IPS DF 4.7 (cell line): ENCODE measurements around the gene ESPNL.

Source experiments
- DNase-seq: peaks from one replicate; pipeline ENCODE4 v3.0.0-alpha.2; 2013; ENCODE audit warnings: low spot score; ENCODE audit errors: extremely low read depth

Gene ESPNL

DNA sequence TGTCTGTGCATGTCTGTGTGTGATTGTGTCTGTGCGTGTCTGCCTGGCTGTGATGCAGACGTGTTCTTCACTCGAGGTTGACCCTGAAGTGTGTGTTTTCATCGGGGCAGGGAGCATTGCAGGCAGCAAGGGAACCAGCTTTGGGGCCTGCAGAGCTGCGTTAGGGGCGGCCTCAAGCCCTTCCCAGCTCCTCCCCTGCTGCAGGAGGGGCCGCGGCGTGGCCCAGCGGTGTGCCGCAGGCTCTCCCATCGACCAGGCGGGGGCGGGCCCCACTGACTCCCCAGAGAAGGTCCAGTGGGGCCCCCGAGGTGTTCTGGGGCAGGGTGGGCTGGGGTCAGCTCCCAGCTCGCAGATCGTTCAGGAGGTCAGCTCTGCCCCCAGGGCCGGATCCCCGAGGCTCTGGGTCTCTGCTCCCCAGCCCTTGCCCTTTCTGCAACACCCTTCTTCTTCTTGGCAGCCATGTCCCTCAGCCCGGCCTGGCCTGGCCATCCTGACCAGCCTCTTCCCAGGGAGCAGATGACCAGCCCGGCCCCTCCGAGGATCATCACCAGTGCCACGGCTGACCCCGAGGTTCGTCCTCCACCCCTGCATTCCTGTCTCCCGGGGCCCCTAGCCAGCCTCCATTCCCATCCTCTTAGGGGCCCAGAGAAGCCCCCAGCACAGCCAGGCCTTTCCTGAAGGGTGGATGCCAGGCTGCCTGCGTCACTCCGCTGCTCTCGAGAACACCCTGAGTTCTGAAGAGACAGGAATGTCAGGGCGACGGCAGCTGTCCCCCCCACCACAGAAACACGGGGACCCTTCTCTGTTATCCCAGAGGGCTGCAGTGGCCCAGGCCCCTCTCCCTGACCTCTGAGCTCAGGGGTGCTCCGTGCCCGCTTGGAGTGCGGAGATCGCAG, 27.3 kb downstream of the ESPNL start:
- no peak for DNase-seq

DNA sequence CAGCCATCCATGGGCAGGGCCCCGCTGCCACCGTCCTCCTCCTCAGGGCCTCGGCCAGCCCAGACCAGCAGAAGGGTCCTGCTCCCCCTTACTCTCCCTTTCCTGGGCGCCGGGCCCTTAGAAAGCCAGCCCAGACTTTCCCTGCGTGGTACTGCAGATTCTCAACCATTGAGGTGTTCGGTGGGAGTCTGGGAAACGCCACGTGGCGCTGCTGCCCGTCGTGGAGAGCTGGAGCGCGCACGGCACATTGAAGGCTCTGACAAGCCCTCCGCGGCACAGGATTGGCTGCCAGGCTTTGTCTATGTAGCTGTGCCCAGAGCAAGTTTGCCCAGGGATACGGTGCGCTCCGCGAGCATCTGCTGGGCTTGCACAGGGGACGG, 27.9 kb downstream of the ESPNL start:
- no peak for DNase-seq

DNA sequence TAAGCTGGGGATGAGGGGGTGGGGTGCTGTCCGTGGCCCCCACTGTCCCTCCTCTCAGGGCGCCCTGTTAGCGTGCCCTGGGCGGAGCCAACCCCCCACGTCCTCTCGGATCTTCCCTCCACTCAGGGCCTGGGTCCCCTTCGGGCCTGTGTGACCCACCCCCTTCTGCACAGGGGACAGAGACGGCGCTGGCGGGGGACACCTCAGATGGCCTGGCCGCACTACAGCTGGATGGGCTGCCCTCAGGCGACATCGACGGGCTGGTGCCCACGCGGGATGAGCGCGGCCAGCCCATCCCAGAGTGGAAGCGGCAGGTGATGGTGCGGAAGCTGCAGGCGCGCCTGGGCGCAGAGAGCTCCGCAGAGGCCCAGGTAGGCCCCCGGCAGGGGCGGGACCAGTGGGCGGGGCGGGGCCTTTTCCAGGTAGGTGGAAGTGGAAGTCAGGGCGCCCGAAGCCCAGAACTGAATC, 28.4 kb downstream of the ESPNL start:
- no peak for DNase-seq

DNA sequence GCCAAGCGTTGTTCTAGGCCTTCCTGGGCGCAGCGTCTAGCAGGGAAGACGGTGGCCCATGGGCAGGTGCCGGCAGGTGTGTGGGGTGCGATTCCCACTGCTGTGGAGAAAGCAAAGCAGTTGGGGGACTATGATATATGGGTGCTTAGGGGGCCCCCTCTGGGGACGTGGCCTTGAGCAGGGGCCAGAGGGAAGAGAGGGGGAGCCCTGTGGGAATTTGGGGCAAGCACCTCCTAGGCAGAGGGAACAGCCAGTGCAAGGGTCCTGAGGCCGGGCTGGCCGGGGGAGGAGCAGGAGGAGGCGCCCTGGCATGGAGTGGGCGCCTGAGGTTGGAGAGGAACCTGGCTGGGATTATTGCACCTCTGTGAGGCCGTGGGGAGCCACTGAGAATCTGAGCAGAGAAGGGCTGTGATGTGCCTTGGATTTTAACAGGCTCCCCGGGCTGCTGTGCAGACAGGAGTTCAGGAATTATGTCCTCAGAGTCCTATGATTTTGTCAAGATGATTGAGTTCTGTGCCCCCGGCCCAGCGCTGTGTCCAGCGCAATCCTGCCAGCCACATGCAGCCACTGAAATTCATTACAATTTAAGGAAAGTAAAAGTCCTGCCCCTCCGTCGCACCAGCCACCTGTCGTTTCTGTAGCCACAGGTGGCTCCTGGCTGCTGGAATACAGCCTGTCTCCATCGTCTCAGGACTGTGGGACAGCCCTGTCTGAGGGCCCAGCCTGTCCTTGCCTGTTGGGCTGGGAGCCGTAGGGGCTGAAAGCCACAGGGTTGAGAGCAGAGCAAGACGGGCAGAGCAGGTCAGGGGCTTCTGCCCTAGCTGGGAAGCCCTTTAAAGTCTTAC, 29.2 kb downstream of the ESPNL start:
- DNase-seq = no peak

DNA sequence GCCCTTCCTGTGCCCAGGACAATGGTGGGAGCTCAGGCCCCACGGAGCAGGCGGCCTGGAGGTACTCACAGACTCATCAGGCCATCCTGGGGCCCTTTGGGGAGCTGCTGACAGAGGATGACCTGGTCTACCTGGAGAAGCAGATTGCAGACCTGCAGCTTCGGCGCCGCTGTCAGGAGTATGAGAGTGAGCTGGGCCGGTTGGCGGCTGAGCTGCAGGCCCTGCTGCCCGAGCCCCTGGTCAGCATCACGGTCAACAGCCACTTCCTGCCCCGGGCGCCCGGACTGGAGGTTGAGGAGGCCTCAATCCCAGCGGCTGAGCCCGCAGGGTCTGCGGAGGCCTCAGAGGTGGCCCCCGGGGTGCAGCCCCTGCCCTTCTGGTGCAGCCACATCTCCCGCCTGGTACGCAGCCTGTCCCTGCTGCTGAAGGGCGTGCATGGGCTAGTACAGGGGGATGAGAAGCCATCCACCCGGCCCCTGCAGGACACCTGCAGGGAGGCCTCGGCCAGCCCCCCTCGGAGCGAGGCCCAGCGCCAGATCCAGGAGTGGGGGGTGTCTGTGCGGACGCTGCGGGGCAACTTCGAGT, 30.1 kb downstream of the ESPNL start:
- DNase-seq = no peak

DNA sequence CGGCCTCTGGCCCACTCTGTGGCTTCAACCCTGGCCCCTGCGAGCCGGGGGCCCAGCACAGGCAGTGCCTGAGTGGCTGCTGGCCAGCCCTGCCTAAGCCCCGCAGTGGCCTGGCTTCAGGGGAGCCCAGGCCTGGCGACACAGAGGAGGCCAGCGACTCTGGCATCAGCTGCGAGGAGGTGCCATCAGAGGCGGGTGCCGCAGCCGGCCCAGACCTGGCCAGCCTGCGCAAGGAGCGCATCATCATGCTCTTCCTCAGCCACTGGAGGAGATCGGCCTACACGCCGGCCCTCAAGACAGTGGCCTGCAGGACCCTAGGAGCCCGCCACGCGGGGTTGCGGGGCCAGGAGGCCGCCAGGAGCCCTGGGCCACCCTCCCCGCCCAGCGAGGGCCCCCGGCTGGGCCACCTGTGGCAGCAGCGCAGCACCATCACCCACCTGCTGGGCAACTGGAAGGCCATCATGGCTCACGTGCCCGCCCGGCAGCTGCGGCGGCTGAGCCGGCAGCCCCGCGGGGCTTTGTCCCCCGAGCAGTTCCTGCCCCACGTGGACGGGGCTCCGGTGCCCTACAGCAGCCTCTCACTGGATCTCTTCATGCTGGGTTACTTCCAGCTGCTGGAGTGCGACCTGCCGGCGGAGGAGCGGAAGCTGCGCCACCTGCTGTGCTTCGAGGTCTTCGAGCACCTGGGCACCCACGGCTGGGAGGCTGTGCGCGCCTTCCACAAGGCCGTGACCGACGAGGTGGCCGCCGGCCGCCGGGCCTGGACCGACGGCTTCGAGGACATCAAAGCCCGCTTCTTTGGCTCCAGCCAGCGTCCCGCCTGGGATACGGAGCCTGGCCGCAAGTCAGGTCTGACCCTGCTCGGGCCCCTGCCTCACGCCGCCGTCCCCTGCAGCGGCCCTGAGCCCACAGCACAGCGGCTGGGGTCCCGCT, 30.8 kb downstream of the ESPNL start:
- no peak for DNase-seq

DNA sequence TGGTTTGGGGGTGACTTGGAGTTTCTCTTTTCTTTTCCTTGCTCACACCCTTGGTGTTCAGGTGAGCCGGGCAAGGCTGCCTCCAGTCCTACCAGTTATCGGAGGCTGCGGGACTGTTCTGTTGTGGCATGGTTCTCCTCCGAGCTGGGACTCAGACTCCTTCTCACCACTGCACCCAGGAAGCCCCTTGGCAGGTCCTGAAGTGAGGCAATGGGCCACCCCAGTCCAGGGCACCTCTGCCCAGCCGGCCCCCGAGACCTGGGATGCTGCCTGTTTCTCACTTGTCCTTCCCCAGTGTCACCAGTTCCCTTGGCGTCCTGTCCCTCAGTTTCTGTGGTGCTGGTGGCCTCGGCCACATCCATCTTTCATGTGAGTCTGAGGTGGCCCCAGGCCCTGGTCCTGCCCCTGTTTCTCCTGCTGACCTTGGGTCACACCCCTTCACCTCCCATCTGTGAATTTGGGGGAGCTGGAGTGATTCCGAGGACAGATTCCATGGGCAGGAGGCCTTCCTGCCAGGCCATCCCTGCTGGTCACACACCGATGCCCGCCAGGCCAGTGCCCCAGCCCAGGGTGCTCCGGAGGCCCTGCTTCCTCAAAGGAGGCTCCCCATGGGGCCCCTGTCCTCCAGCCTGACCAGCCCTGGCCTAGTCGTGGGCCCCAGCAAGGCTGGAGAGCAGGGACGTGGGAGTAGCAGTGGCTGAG, 31.8 kb downstream of the ESPNL start:
- DNase-seq = no peak

DNA sequence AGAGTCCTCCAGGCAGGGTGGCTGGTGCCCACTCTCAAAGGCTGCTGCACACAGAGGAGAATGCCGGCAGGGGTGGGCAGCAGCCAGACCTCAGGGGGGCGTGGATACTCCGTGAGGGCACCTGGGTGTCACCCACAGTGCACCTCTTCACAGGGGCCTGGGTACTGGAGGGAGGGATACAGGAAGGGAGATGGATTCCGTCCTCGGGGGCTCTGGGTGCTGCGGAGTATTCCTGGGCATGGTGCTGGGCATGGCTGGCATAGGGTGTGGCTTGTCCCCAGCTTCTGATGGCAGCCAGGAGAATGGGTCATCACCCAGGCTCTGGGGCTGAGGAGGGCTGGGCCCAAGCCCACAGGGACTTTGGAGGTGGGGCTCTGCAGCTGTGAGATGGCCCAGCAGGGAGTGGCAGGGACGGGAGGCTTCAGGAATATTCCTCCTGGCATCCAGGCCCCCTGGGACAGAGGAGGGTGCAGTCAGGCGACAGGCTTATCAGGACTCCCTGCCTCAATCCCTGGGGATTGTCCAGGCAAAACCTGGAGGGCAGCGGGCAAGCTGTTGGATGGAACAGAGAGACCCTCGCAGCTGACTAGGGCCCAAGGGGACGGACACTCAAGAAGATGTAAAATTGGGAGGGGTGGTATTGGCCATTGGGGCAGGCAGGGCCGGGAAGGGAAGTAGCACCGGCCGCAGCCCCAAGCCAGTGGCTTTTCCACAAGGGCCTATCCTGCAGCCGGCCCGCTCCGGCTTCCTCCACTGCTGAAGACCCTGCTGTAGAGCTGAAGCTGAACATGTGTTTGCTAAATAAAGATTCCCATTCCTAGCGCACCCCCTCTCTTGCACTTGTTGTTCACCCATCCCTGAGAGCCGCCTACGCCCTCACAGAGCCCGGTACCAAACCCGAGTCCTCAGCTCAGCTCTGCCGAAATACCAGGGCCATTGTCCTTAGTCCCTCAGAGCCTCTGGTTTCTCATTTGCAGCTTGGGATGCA, 32.6 kb downstream of the ESPNL start:
- DNase-seq = no peak

DNA sequence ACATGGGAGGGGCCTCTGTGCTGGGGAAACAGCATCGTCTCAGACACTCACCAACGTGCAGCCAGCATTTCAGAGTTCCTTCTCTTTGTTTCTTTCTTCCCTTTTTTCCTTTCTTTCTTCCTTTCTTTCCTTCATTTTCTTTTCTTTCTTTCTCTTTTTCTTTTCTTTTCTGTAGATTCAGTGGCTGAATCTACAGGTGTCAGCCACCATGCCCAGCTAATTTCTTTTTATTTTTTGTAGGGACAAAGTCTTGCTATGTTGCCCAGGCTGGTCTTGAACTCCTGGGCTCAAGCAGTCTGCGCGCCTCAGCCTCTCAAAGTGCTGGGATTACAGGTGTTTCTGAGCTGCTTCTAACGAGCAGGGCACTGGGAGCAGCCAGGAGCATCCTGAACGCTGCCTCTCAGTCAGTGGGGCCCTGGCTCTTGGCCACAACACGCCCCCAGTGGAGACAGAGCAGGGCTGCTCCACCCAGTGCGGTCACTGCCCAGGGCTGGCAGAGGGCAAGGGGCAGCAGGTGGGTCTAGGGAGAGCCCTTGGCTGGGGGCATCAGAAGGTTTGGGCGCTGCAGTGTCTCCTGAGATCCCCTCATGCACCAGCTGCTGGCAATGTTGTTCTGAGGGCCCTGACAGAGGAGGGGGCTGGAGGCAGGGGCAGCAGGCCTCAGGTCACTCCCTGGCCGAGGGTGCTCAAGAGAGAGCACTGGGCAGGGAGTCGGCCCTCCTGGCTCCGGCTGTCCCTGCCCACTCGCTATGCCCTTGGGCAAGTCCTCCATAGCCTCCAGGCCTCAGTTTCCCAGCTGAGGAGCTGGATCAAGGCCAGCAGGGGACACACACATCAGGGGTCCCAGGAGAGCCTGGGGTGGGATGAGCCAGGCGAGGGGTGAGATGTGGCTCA, 33.6 kb downstream of the ESPNL start:
- DNase-seq = no peak

DNA sequence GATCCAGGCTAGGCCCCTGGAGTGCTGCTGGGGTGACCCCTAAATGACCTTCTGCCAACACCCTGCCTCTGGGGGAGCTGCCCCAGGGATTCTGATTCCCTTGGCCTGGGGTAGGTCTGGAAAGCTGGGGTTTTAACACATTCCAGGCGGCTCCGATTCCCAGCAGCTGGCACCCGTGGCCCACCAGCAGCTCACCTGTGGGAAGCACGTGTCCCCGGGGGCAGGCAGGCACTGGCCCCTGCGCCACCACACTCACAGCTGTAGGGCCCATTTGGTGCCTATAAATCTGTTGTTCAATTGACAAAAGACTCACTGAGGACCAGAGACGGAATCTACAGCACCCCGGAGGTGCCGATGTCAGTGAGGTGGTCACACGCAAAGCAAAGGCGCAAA, 34.2 kb downstream of the ESPNL start:
- DNase-seq = no peak

DNA sequence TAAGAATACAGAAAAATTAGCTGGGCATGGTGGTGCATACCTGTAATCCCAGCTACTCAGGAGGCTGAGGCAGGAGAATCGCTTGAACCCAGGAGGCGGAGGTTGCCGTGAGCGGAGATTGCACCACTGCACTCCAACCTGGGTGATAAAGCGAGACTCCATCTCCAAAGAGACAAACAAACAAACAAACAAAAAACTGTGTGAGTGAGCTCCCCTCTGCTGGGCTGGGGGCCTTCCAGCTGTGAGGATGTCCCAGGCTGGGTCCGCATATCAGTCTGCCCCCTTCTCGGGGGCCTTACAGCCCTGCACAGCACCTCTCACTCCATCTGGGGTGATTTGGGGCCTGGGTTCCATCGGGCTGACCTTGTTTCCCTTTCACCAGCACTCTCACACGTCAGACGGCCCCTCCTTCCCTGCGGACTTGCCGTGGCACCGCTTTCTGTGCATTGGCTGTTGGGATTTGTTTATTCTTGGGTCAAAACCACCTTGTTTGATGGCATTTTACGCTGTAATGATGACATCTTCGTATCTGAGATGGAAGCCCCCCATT, 35.5 kb downstream of the ESPNL start:
- no peak for DNase-seq

DNA sequence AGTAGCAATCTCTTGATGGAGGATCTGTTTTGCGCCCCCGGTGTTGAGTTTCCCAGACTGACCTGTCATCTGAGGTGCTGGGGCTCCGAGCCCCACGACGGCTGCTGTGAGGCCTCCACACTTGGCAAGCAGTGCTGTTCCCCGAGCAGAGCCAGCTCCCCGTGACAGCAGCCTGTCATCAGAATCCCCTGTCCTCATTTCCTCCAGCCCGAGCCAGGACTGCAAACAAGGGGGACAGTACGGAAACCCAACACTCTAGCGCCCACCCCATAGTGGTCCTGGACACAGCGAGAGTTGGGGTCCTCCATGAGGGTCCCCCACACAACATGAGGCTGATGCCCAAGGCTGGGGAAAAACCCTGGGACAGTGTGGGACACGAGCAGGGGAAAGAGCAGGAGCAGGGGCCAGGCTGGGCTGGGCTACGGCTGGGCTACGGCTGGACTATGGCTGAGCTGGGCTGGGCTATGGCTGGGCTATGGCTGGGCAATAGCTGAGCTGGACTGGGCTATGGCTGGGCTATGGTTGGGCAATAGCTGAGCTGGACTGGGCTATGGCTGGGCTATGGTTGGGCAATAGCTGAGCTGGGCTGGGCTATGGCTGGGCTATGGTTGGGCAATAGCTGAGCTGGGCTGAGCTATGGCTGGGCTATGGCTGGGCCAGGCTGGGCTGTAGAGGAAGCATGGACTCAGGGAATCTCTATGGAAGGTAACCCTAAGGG, 36.8 kb downstream of the ESPNL start:
- DNase-seq = no peak

DNA sequence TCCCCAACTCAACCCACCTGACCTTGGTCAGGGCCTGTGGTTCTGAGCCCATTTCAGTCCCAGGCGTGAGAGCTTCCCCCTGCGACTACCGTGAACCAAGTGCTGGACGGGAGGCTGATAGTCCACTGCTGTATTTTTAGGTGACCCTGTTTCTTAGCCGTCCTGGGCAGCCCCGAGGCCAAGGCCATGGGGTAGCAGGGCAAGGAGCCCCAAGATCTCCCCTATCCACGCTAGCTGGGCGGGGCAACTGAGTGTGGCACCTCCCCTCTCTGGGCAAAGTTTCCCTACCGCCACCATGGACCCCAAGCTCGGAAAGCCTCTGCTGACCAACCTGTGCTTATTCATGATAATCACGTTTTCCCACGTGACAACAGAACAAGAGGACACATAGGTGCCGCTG, 37.7 kb downstream of the ESPNL start:
- no peak for DNase-seq

DNA sequence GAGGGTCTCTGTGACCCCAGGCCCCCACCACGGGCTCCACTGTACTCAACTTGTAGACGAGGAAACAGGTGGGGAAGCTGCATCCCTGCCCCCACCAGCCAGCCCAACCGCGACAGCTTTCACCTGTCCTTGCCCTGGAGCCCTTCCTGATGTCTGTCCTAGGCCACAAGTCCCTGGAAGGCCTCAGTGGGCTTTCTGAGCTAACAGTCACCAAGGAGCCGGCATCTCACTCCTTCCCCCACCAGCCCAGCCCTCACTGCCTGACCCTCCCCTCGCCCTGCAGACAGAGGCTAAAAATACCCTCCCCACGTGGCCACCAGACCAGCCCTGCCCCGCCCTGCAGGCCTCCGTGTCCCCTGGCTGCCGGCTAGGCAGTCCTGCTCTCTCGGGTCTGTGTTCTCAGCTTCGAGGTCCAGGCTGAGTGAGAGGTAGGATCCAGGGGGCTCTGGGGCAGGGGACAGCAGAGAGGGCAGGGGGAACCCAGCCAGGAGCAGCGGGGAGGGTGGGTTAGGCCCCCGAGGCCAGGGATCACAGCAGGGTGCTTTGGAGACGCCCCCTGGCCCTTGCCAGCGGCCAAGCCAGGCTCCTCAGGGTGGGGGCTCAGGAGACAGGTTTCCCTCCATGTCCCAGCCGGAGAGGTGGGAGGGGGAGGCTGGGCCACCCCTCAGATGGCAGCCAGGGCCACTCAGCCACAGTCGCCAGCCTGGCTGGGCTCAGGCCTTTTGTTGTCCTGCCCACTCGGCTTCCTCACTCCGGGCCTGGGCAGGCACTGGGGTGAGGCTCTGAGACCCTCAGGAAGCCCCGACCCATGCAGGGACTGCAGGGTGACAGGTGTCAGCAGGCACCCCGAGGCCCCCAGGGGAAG, 38.4 kb downstream of the ESPNL start, which contains the start of gene KLHL30:
Gene KLHL30, plus strand, starts transcription at position 338 of the 865 bp plus-strand sequence. CDS start 2,087 bp downstream, outside the sequence.
- no peak for DNase-seq

DNA sequence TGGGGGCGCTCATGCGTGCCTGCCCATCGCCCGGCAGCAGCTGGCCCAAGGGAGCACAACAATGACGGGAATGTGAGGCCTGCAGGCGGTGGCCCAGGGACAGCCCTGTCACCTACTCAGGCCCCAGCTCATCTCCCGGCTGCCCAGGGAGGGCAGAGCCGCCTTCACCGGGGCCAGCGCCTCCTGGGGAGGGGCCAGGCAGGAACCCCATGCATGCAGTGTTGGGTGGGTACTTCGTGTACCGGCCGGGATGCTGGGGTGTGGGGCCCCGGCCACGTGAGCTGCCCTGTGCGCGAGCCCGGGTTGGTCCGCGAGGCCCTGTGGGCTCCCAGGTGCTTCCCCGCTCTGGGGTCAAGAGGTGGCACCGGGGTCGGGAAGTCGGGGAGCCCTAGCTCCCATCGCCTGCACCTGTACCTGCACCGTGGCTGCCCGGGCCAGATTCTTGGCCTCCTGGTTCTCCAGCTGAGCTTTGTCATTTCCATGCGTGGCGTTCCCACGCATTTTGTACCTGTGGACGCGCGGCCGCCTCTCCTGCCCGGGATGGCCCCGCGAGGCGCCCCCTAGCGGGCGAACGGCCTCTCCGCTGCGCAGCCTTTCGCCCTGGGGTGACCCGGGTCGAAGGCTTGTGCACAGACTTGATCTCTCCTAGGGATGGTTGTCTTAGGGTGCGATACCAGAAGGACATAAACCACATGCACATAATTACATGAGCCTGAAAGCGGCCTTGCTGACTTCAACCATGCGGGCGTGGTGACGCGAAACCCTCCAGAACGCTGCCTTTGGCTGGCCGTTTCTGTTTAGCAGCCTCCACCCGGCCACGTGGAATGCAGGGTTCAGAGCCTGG, 39.3 kb downstream of the ESPNL start:
- no peak for DNase-seq
